Skeletal muscle cell (primary cell): ENCODE results near the gene SHROOM3.
"Not testable (repeated sequence)": the region's sequence is repeated elsewhere in the genome, so short reads cannot be mapped to it uniquely, and the experiment has no call there.

ENCODE experiments used
- DNase-seq: peaks from one replicate; pipeline ENCODE4 v3.0.0-alpha.2; 2010; ENCODE audit warnings: low read depth
- H3K4me3 ChIP-seq: 2 replicates; pipeline ENCODE4 v1.5.1; 2011; ENCODE audit warnings: low read depth, mild to moderate bottlenecking, control low read depth, low read length, moderate library complexity

Gene SHROOM3

DNA sequence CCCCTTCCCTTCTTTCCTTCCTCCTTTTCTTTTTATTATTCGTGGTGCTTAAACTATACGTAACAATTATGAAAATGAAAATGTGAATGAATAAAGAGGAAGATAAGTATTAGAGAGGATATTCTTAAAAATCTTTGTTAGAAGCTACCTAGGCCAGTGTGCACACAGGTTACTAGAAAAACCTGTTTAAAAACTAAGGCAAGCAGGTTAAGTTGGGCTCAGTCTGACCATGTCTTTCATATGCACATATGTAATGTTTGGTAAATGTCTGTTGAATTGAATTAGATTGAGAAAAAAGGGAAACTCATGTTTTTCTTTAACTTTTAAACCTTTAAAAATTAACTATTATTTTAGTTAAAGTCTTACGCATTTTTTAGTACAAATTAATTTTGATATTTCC, 7.8 kb downstream of the SHROOM3 start:
- no peak overlapping the region for H3K4me3 ChIP-seq
- DNase-seq, result no peak

- DNase-seq, result no peak
- H3K4me3 ChIP-seq, result no peak overlapping the region
Measured at GRCh38 chr4:76443376-76443775, 8.3 kb downstream of the SHROOM3 start.

DNA sequence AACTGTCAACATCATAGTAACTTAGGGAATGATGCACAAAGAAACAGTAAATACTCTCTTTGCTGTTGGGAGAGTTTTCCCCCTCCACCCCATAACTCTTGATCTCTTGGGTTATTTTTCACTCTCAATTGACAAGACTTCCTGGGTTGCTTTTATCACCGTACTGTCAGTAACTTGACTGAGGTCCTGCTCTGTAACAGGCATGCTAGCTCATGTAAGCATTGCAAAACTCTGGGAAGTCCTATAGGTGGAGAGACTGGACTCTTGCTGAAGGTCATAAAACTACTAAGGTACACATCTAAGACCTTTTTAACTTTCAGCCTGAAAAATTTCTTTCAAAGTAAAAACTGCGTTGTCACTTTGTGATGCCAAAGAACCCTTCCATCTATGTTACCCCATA, 10.9 kb downstream of the SHROOM3 start:
- no peak overlapping the region for H3K4me3 ChIP-seq
- DNase-seq, result no peak

GRCh38 chr4:76447393-76447851, 12.4 kb downstream of the SHROOM3 start:
- no peak overlapping the region for H3K4me3 ChIP-seq
- DNase-seq, result no peak

- H3K4me3 ChIP-seq, result no peak overlapping the region
- DNase-seq, result no peak
Measured at GRCh38 chr4:76448211-76448610, 13.2 kb downstream of the SHROOM3 start.

DNA sequence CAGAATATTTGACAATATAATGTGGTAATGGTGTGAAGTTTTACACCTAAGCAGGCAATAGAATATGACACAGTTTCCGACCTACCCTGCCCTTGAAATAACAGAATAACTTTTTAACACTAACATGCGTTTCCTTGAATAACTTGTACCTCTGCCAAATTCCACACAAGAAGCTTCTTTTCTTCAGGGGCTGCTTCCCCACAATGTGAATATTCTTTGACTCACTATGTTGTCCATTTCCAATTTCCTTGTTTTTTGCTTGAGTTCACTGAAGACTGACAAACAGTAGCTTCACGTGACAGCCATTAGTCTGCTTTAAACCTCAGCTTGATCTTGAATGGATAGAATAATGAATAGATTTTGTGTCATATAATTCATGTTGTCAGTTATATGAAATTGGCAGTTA, 14.3 kb downstream of the SHROOM3 start:
- H3K4me3 ChIP-seq, result no peak overlapping the region
- no peak for DNase-seq

- DNase-seq, result no peak
- no peak overlapping the region for H3K4me3 ChIP-seq
Measured at GRCh38 chr4:76449833-76450232, 14.8 kb downstream of the SHROOM3 start.

DNA sequence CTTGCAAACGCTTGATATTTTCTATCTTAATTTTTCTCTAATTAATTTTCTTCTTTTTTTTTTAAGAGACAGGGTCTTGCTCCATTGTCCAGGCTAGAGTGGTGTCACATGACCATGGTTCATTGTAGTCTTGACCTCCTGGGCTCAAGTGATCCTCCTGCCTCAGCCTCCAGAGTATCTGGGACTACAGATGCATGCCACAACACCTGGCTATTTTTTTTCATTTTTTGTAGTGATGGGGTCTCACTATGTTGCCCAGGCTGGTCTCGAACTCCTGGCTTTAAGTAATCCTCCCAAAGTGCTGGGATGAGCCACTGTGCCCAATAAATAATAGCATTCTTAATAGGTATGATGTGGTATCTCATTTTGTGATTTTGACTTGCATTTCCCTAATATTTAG, 18.2 kb downstream of the SHROOM3 start:
- no peak overlapping the region for H3K4me3 ChIP-seq
- DNase-seq, result no peak

DNA sequence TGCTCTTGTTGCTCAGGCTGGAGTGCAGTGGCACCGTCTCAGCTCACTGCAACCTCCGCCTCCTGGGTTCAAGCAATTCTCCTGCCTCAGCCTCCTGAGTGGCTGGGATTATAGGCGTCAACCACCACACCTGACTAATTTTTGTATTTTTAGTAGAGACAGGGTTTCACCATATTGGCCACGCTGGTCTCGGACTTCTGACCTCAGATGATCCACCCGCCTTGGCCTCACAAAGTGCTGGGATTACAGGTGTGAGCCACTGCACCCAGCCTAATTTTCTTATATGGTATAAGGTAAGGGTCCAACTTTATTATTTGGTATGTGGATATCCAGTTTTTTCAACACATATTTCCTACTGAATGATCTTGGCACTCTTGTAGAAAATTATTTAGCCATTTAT, 19.0 kb downstream of the SHROOM3 start:
- not testable (repeated sequence) for H3K4me3 ChIP-seq, DNase-seq

DNA sequence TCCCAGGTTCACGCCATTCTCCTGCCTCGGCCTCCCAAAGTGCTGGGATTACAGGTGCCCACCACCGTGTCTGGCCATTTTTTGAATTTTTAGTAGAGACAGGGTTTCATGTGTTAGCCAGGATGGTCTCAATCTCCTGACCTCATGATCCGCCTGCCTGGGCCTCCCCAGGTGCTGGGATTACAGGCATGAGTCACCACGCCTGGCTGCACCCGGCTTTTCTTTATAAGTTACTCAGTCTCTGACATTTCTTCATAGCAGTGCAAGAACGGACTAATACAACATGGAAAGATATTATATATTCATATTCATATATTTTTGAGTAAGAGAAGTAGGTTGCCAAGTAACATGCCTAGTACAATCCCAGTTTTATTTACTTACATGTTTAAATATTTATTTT, 22.9 kb downstream of the SHROOM3 start:
- no peak for DNase-seq
- no peak overlapping the region for H3K4me3 ChIP-seq

GRCh38 chr4:76458297-76458696, 23.3 kb downstream of the SHROOM3 start:
- no peak for DNase-seq
- H3K4me3 ChIP-seq, result no peak overlapping the region

DNA sequence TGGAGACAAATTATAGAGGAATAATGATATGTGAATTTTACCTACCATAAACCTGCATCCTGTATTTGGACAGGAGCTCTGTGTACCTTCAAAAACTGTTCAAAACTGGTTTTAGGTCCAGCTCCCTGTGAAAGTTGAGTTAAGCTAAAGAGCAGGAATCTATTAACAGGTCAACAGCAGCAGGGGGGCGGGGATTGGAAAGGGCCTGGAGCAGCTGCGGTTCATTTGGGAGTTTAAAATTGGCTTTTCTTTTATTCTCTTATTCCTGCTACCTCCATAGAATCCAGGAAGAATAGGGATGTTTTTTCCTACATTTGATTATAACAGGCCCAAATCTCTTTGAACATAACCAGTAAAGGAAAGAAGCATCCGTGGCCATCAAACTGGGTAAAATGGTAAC, 23.8 kb downstream of the SHROOM3 start:
- no peak for DNase-seq
- H3K4me3 ChIP-seq, result no peak overlapping the region

DNA sequence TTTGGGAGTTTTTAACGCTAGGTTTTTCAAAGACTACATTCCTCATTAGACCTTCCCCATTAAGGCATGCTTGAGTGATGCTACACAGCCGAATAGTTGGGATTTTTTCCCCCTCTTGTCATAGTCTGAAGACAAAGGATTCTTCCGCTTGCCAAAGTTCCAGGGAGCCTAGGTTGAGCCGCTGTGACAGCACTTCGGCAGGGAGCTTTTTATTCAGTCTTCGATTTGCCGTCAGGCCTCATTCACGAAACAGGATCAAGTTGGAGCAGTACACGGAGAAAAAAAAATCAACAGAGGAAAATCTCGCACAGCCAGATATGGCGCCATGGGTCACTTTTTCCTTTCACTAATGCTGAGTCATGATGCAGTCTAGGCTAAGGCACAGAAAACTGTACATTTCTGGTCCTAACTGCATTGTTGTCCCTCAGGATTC, 24.3 kb downstream of the SHROOM3 start:
- no peak overlapping the region for H3K4me3 ChIP-seq
- DNase-seq, result no peak

DNA sequence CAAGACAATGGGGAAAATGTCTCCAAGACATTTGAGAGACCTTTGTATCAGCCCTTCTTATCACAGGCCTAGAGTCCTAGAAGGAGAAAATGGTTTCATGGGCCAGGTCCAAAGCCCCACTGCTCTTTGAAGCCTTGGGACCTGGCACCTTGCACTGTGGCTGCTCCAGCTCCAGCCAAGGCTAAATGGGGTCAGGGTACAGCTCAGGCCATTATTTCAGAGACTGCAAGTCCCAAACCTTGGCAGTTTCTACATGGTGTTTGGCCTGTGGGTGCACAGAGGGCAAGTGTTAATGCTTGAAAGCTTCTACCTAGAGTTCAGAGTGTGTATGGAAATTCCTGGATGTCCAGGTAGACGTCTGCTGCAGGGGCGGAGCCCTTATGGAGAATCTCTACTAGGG, 28.5 kb downstream of the SHROOM3 start:
- no peak overlapping the region for H3K4me3 ChIP-seq
- DNase-seq, result no peak

GRCh38 chr4:76470064-76470463, 35.0 kb downstream of the SHROOM3 start:
- DNase-seq, result no peak
- no peak overlapping the region for H3K4me3 ChIP-seq

DNA sequence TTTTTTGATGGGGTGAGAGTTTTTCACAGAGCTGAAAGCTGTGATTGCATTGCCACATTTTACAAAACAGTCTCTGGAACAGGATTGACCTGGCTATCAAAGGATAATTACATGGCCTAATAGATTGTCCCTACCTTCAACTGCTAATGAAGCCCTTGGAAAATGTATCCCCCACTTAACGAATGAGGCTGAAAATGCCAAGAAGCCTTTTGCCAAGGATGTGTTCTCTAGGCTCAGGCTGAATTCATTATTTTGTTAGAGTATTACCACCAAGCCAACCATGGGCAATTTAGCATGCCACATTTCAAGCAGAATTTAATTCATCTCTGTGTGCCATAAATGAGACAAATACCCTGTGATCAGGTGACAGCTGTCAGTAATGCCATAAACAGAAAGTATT, 35.5 kb downstream of the SHROOM3 start:
- no peak overlapping the region for H3K4me3 ChIP-seq
- DNase-seq, result no peak

GRCh38 chr4:76476571-76476970, 41.5 kb downstream of the SHROOM3 start:
- DNase-seq, result no peak
- no peak overlapping the region for H3K4me3 ChIP-seq

GRCh38 chr4:76484654-76485053, 49.6 kb downstream of the SHROOM3 start:
- DNase-seq, result no peak
- H3K4me3 ChIP-seq, result no peak overlapping the region

- H3K4me3 ChIP-seq, result no peak overlapping the region
- DNase-seq, result no peak
Measured at GRCh38 chr4:76485450-76485849, 50.4 kb downstream of the SHROOM3 start.

GRCh38 chr4:76486588-76487276, 51.7 kb downstream of the SHROOM3 start:
- H3K4me3 ChIP-seq, result no peak overlapping the region
- no peak for DNase-seq

GRCh38 chr4:76487621-76488020, 52.6 kb downstream of the SHROOM3 start:
- DNase-seq, result no peak
- no peak overlapping the region for H3K4me3 ChIP-seq

GRCh38 chr4:76488455-76488854, 53.4 kb downstream of the SHROOM3 start:
- no peak for DNase-seq
- H3K4me3 ChIP-seq, result no peak overlapping the region
